Lung (tissue), 12 donors: ENCODE measurements around the gene NDUFS8. TPM values are rescaled to one million over a fixed set of nuclear protein-coding genes. Genes with fewer than 3 reads are reported as not detected.

Source experiments
- ATAC-seq: fragments of 200-7000 bp; cut with Tn5 transposase; one replicate; pipeline ENCODE4 v1.9.1; 2020; ENCODE audit warnings: moderate number of reproducible peaks; ENCODE audit not compliant: insufficient read depth, low FRiP score
- DNase-seq, 3 donors: peaks; one replicate each; pipeline ENCODE4 v3.0.0-alpha.2; 2013 to 2017
- H3K27ac ChIP-seq, 2 donors: one replicate each; pipeline ENCODE4 v1.5.1; 2013; ENCODE audit warnings: mild to moderate bottlenecking in 2 of 2, moderate library complexity in 2 of 2, control low read depth in 1 of 2, inconsistent platforms in 1 of 2, low read depth in 1 of 2, low read length in 1 of 2
- H3K27me3 ChIP-seq, 3 donors: one replicate each; pipeline ENCODE4 v1.5.1; 2013; ENCODE audit warnings: low read length in 2 of 3; ENCODE audit not compliant: control insufficient read depth in 3 of 3, insufficient read depth in 3 of 3
- H3K36me3 ChIP-seq, 4 donors: one replicate each; pipeline ENCODE4 v1.5.1; 2013; ENCODE audit warnings: low read length in 4 of 4, mild to moderate bottlenecking in 1 of 4, moderate library complexity in 1 of 4; ENCODE audit not compliant: control insufficient read depth in 4 of 4, insufficient read depth in 4 of 4
- H3K4me1 ChIP-seq, 5 donors: one replicate each; pipeline ENCODE4 v1.5.1; 2013; ENCODE audit warnings: low read length in 5 of 5, mild to moderate bottlenecking in 2 of 5, moderate library complexity in 1 of 5; ENCODE audit not compliant: control insufficient read depth in 5 of 5, insufficient read depth in 5 of 5
- H3K4me3 ChIP-seq: one replicate; pipeline ENCODE4 v1.5.1; 2013; ENCODE audit warnings: mild to moderate bottlenecking, control low read depth, moderate library complexity
- H3K9ac ChIP-seq, 2 donors: one replicate each; pipeline ENCODE4 v1.5.1; 2013; ENCODE audit warnings: low read length in 2 of 2, control low read depth in 1 of 2; ENCODE audit not compliant: insufficient read depth in 1 of 2
- H3K9me3 ChIP-seq, 4 donors: one replicate each; pipeline ENCODE4 v1.5.1; 2013; ENCODE audit warnings: low read length in 3 of 4, mild to moderate bottlenecking in 1 of 4, moderate library complexity in 1 of 4; ENCODE audit not compliant: control insufficient read depth in 4 of 4, insufficient read depth in 3 of 4
- CTCF ChIP-seq: IDR thresholded peaks from 2 replicates; pipeline ENCODE4 v1.5.1; 2012; ENCODE audit warnings: mild to moderate bottlenecking; ENCODE audit errors: control extremely low read depth, extremely low read depth
- WGBS, 2 donors: extraction: QIAGEN DNeasy Blood & Tissue Kit; methylation state at CpG; one replicate each; pipeline ENCODE4 v1.1.7; 2013; 5-methylcytosine and 5-hydroxymethylcytosine counted together
- polyA plus RNA-seq, 2 donors: library from polyadenylated mRNA; stranded (reverse); fragments of 200-250 nt; gene quantifications; one replicate each; pipeline ENCODE4 v1.2.1, GENCODE V29; 2013
- total RNA-seq, 2 donors: library from RNA; depleted of rRNA in 1 of 2; stranded (reverse); fragments of >200 nt in 1 of 2; gene quantifications; one replicate each; pipeline ENCODE4 v1.2.1, GENCODE V29; 2014 to 2021
- donor health status: control.
- donor health status: control.
- donor health status: Bipolar disorder and iron deficiency.
- donor health status: healthy.
- donor health status: DM: yes; HTN: yes; CAD: no.

Gene NDUFS8
- total and polyA plus RNA-seq, 4 donors = 57.8 to 180 (median 145) TPM

GRCh38 chr11:68020575-68020974 is 9.9 kb upstream of the NDUFS8 start:
- ATAC-seq (no peak), DNase-seq (peak in 1 of 3 donors; percentile 40)
- Histone ChIP-seq H3K9ac (no peak overlapping the region), H3K4me3 (no peak overlapping the region), H3K27ac (peak overlapping the region in 1 of 2 donors; percentile 37), H3K9me3 (peaks cover 0 to 7% (median under 1%) of the 10 kb centered on the region in 4 donors), H3K27me3 (no peaks in the 10 kb centered on the region), H3K36me3 (peaks cover 0 to 13% (median 7%) of the 10 kb centered on the region in 4 donors), H3K4me1 (peaks cover 0 to 8% (median 5%) of the 10 kb centered on the region in 5 donors)
- TF ChIP-seq CTCF = no peak
- WGBS, 2 donors = 50 to 63% methylated on average over 11 of the region's 11 CpGs

GRCh38 chr11:68021167-68021787 is 9.2 kb upstream of the NDUFS8 start:
- DNase-seq = no peak
- peak; percentile 64 for ATAC-seq
- no peak for TF ChIP-seq CTCF

DNA sequence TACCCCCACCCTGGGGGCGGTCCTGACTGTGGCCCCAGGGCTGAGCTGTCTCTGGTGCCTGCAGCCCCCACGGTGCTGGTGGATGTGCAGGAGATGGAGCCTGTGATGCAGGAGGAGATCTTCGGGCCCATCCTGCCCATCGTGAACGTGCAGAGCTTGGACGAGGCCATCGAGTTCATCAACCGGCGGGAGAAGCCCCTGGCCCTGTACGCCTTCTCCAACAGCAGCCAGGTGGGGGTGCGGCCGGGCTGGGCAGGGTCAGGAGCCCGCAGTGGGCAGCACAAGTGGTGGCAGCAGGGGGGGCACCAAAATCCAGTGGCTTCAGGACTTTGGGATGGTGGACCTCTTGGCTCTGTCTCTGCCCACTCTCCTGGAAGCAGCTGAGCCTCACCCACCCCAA is 8.0 kb upstream of the NDUFS8 start:
- no peaks in the 10 kb centered on the region for H3K27me3 ChIP-seq
- WGBS, 2 donors = 93 to 95% methylated on average over 11 to 13 of the region's 13 CpGs
- ATAC-seq (no peak), DNase-seq (no peak)
- peaks cover 0 to 18% (median 10%) of the 10 kb centered on the region in 4 donors for H3K36me3 ChIP-seq
- H3K4me3 ChIP-seq = no peak overlapping the region
- peaks cover 0 to 3% (median 0%) of the 10 kb centered on the region in 5 donors for H3K4me1 ChIP-seq
- H3K9me3 ChIP-seq = peaks cover 0 to 7% (median under 1%) of the 10 kb centered on the region in 4 donors
- no peak overlapping the region for H3K9ac ChIP-seq
- no peak for TF ChIP-seq CTCF
- H3K27ac ChIP-seq = no peak overlapping the region

More at GRCh38 chr11:68021167-68021787, 9.2 kb upstream of the NDUFS8 start:
- no peak overlapping the region for H3K9ac ChIP-seq
- 76 to 81% methylated on average over 27 of the region's 27 CpGs for WGBS, 2 donors
- H3K4me1 ChIP-seq = peaks cover 0 to 8% (median 3%) of the 10 kb centered on the region in 5 donors
- H3K4me3 ChIP-seq = no peak overlapping the region
- H3K36me3 ChIP-seq = peaks cover 0 to 17% (median 10%) of the 10 kb centered on the region in 4 donors
- peaks cover 0 to 7% (median under 1%) of the 10 kb centered on the region in 4 donors for H3K9me3 ChIP-seq
- no peaks in the 10 kb centered on the region for H3K27me3 ChIP-seq
- H3K27ac ChIP-seq = no peak overlapping the region
